22Rv1 (cell line): ENCODE data around the gene OR2AG2.

Experiments
- H3K27ac ChIP-seq: fragments of 450-650 bp; 2 replicates; pipeline ENCODE4 v1.5.1; 2017
- CTCF ChIP-seq: fragments of 450-650 bp; IDR thresholded peaks from 2 replicates; pipeline ENCODE4 v1.5.1; 2017; ENCODE audit warnings: mild to moderate bottlenecking
- ZFX ChIP-seq: fragments of 450-650 bp; IDR thresholded peaks from 2 replicates; pipeline ENCODE4 v1.6.1; 2017; ENCODE audit warnings: antibody characterized with exemption, borderline replicate concordance

Gene OR2AG2

GRCh38 chr11:6738590-6738989, 33.2 kb downstream of the OR2AG2 start:
- no peak overlapping the region for H3K27ac ChIP-seq
- TF ChIP-seq CTCF (no peak), ZFX (no peak)

- TF ChIP-seq CTCF: peak; percentile 84
- no peak for TF ChIP-seq ZFX
- no peak overlapping the region for H3K27ac ChIP-seq
Measured at GRCh38 chr11:6737872-6738466, 33.8 kb downstream of the OR2AG2 start.

- no peak for TF ChIP-seq ZFX
- no peak for TF ChIP-seq CTCF
- no peak overlapping the region for H3K27ac ChIP-seq
Measured at GRCh38 chr11:6736495-6737121, 35.2 kb downstream of the OR2AG2 start.

- no peak overlapping the region for H3K27ac ChIP-seq
- TF ChIP-seq CTCF: no peak
- TF ChIP-seq ZFX: no peak
Measured at GRCh38 chr11:6735306-6735705, 36.5 kb downstream of the OR2AG2 start.

- no peak for TF ChIP-seq CTCF
- TF ChIP-seq ZFX: no peak
- H3K27ac ChIP-seq: no peak overlapping the region
Measured at GRCh38 chr11:6734616-6735015, 37.2 kb downstream of the OR2AG2 start.

GRCh38 chr11:6733326-6734275, 38.2 kb downstream of the OR2AG2 start:
- no peak for TF ChIP-seq ZFX
- TF ChIP-seq CTCF: no peak
- H3K27ac ChIP-seq: no peak overlapping the region
